HG03139 (cell line): ENCODE data around the gene ACAT2.
"Not testable (repeated sequence)": the region's sequence is repeated elsewhere in the genome, so short reads cannot be mapped to it uniquely, and the experiment has no call there.

Experiments used
- ATAC-seq: cut with Tn5 transposase; IDR thresholded peaks from one replicate; pipeline ENCODE4 v1.9.1; 2021; ENCODE audit not compliant: unreplicated experiment

ACAT2 gene

GRCh38 chr6:159729598-159730331 is 32.1 kb upstream of the ACAT2 start:
- no peak for ATAC-seq

GRCh38 chr6:159730332-159730676 is 31.5 kb upstream of the ACAT2 start:
- no peak for ATAC-seq

DNA sequence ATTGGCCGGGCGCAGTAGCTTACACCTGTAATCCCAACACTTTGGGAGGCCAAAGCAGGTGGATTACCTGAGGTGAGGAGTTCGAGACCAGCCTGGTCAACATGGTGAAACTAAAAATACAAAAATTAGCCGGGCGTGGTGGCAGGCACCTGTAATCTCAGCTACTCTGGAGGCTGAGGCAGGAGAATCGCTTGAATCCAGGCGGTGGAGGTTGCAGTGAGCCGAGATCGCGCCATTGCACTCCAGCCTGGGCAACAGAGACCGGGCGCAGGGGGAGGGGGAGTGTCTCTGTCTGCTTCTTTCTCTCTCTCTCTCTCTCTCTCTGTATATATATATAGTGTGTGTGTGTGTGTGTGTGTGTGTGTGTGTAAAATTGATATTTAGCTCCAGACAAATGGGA is 29.3 kb upstream of the ACAT2 start:
- not testable (repeated sequence) for ATAC-seq

- ATAC-seq, result not testable (repeated sequence)
Observed at GRCh38 chr6:159733395-159733794, 28.4 kb upstream of the ACAT2 start.

- ATAC-seq, result no peak
Observed at GRCh38 chr6:159736908-159737307, 24.9 kb upstream of the ACAT2 start.

GRCh38 chr6:159739341-159739740 is 22.5 kb upstream of the ACAT2 start:
- no peak for ATAC-seq

- ATAC-seq, result no peak
Observed at GRCh38 chr6:159742165-159742564, 19.7 kb upstream of the ACAT2 start.

DNA sequence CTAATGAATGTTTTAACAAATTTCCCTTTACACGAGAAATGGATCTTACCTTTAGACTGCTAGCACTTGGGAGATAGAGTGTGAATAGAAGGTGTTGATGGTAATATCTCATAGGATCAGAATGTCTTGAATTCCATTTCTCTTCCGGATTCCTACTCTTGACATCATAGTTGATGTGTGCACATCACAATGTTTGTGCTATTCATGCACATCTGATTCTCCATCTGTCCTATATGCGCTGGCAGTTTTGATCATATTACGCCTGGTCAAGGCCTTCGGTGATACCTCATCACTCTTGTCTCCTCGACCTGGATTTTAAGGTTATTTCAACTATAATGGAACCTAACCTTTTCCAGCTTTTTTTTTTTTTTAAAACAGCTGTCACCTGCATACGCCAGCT is 16.8 kb upstream of the ACAT2 start:
- ATAC-seq, result no peak

- no peak for ATAC-seq
Observed at GRCh38 chr6:159746759-159747158, 15.1 kb upstream of the ACAT2 start.

- not testable (repeated sequence) for ATAC-seq
Observed at GRCh38 chr6:159748127-159748526, 13.7 kb upstream of the ACAT2 start.

DNA sequence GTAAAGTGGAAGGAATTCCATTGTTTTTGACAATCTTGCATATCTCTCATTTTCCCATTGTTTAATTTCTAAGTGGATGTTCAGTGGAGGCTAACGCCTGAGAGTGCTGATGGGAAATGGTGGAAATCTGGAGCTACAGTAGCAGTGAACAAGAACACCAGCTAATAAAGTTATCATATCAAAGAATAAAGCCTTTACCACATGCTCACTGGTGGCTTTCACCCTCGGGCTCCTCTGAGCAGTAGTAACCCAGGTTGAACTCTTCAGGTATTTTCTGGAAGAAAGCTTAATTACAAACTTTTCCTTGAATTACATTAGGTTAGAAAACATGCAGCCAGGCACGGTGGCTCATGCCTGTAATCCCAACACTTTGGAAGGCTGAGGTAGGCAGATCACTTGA is 10.4 kb upstream of the ACAT2 start:
- no peak for ATAC-seq

DNA sequence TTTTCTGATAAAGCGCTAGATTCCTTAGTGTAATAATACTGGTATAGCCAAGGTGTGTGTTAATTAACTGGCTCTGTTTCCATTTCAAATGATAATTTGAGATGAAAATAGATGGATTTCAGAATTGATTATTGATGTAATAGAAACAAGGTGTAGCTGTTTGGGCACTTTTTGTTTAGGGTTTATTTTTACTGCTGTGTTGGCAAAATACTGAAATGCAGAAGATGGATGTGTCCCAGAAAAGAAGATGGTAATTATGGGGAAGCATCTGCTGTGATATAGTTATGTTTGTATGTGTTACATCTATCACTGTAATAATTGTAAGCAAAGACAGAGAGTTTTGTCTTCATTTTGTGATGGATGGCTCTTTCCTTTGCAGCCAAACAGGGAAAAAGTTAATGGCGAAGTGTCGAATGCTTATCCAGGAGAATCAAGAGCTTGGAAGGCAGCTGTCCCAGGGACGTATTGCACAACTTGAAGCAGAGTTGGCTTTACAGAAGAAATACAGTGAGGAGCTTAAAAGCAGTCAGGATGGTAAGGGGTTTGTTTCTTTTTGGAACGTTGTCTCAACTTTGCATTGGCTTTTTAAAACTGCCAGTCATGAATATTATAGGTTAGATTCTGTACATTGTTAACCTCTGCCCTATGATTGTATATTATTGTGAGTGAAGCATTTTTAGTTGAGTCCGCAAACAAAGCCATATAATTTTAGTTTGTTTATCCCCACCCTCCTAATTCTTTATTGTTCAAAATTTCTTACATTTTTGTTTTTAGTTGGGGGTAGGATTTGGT is 8.6 kb upstream of the ACAT2 start:
- no peak for ATAC-seq

DNA sequence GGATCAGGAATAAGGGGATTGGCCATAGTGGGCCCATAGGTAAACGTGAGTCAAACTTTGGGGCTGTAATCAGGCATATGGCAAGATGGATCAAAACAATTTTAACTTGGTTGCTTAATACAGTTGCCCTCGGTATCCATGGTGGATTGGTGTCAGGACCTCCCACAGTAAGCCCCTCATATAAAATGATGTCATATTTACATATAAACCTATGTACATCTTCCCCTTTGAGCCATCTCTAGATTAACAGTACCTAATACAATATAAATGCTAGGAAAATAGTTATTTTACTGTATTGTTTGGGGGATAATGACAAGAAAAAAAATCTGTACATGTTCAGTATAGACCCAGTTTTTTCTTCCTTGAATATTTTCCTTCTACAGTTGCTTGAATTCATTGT is 7.4 kb upstream of the ACAT2 start:
- no peak for ATAC-seq

GRCh38 chr6:159754959-159755914 is 6.6 kb upstream of the ACAT2 start:
- no peak for ATAC-seq

GRCh38 chr6:159756508-159756907 is 5.3 kb upstream of the ACAT2 start:
- ATAC-seq, result no peak

DNA sequence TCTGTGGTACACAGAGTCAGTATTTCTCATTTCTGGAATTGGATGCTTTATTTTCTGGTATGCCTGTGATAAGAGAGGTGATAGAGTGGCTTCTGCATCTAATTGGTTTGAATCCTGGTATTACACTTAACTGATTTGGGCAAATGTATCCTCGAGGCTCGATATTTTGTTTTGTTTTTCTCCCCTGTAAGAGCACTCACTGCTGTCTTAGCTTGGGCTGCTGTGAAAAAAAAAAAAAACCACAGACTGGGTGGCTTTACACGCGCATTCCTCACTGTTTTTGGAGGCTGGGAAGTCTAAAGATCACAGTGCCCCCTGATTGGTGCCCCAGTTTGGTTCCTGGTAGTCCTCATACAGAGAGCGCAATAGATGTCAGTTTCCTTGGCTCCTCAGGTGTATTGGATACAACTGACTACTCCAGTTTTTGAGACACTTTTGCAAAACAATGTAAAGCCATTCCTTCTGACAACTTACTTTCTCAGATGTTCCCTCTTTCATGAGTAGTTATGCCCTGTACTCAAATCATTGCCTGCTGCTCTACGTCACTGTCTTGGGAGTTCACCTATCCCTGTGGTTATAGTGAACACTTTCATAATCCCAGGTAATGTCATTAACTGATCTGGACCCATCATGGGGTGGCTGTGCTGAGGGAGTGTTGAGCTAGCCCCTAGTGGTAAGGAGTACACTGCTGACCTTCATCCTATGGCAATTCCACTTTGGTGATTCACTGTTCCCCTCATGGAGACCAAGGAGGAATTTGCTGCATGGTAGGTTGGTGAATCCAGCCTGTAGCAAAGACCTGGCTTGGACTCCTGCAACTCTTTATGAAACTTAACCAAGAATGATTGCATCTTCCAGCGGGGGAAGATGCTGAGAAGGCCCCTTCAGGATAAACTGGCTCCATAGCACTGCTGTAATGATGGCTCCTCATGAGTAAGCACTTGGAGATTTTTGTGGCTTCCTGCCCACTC is 3.5 kb upstream of the ACAT2 start:
- no peak for ATAC-seq

GRCh38 chr6:159759645-159760044 is 2.2 kb upstream of the ACAT2 start:
- ATAC-seq, result no peak

DNA sequence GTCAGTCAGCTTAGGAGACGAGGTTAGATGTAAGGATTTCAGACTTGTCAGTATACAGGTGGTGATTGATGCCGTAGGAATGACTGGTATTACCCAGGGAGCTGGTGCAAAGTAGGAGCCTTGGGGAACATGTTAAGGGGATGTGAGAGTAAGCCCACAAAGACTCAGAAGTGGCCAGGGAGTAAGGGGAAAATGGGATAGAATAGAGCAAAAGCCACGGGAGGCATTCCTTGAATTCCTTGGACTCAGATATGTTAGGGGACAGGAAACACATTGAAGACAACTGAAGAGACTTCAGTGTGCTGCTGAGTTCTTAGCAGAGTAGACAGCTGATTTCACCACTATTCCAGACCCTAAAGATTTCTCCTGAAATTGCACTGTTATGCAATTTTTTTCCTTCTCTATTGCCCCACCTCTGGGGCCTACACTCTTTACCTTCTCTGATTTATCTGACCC is 1.2 kb upstream of the ACAT2 start:
- no peak for ATAC-seq

DNA sequence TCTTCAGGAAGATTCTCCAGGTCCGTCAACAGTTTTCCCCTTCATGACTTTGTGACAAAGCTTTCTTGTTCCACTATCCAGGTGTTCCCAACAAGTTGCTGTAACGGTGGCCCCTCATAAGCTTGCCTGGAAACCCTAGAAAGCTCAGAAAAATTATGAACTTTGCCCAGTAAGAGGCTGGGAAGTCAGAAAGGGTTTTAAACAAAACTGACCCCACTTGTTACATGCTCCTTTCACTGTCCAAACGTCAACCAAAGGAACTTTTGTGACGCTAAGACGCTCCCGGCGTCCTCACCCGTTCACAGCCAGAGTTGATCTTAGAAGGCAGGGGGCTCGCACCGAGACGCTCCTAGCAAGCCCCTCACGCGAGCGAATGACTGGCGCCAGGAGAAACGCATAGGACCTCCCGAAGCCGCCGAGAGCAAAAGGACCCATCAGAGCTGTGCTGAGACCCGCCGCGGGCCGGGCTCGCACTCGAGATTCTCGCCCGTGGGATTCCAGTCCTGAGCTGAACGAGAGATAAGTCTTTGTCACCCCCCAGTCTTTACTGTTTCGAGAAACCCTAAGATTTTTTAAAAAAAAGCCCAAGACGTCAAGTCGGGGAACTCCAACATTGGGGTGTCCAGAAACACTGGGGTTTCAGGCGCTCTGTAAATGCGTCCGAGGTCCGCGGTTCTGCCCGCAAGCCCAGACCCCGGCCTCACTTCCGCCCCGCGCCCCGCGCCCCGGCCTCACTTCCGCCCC is 544 bp upstream of the ACAT2 start:
- ATAC-seq, result no peak
